ENCODE data around the gene PYCR2.

DNA sequence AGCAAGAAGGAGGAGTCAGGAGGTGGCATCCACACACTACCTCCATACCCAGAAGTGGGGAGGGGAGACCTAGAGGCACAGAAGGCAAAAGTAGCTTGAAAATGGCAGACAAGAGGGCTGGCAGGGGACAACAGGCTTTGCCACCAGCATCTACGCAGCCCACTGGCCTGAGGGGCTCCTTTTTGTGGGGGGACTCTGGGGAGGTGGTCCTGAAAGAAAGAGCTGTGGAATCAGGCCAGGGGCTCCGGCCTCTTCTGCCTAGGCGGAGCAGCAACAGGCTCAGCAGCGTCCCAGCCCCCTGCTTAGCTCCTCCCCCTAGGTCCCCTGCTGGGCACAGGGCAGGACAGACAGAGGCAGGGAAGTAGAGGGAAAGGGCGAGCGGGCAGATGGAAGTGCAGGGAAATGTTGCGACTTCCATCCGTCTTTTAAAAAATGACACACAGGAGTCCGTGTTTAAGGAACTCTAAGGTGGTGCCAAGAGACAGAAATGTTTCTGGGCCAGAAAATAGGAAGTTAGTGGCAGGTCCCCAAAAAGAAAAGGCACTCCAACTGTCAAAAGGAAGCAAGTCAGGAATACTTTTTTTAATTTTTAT is 27.0 kb upstream of the PYCR2 start:
- TF ChIP-seq, protein P1, sequence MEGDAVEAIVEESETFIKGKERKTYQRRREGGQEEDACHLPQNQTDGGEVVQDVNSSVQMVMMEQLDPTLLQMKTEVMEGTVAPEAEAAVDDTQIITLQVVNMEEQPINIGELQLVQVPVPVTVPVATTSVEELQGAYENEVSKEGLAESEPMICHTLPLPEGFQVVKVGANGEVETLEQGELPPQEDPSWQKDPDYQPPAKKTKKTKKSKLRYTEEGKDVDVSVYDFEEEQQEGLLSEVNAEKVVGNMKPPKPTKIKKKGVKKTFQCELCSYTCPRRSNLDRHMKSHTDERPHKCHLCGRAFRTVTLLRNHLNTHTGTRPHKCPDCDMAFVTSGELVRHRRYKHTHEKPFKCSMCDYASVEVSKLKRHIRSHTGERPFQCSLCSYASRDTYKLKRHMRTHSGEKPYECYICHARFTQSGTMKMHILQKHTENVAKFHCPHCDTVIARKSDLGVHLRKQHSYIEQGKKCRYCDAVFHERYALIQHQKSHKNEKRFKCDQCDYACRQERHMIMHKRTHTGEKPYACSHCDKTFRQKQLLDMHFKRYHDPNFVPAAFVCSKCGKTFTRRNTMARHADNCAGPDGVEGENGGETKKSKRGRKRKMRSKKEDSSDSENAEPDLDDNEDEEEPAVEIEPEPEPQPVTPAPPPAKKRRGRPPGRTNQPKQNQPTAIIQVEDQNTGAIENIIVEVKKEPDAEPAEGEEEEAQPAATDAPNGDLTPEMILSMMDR (IDR thresholded peaks at IDR 0.05; ENCODE audit: insufficient read depth, low read depth, low read length), result no peak
- no peak for TF ChIP-seq EZH2 (IDR thresholded peaks at IDR 0.05; ENCODE audit: insufficient read depth, low read length)
